NCI-H2029 treated with DMSO at 0.1 percent for 48 hours (cell line): ENCODE results near the gene IRF2BPL.
"Not testable (repeated sequence)": the region's sequence is repeated elsewhere in the genome, so short reads cannot be mapped to it uniquely, and the experiment has no call there.

Experiments used
- DNase-seq: peaks from one replicate; lab custom pipeline; 2025; lab: John Stamatoyannopoulos, UW

IRF2BPL gene

DNA sequence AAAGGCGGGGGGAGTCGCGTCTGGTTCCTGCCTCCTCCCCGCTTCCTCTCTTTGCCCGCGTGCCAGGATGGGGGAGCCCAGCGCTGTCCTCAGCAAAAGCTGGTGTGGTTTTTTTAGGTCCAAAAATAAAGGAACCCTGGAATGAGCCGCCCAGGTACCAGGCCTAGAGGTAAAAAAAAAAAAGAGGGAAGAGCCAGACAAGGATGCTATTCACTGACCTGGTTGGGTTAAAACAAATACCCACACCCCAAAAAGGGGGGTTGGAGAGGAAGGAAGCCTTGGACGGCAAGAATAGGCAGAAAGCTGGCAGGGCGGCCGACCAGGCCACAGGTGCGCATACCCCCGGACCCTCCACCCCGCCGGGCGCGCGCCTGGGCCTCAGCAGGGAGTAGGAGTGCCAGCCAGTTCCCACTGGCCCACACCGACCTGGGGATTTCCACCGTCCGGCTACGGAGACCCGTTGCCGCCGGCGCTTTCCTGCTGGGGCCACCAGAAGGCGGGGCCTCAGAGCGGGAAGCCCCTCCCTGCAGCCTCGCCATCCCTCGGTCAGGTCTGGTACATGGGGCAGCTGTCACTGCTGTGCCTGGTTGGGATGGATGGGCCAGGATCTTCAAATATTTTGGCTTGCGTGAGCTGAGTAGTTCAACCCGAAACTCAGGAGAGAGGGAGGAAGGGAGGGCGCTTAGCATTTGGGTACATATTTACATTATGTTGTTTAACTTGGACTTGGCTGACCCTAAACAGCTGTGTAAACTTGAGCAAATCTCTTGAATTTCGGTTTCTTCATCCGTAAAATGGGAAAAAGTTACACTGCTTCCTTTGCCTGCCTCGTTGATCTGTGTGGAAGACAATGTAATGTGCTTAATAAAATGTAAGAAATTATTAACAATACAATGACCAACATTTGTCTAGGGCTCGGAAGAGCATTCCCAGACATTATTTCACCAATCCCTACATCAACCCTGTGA, 5.4 kb upstream of the IRF2BPL start:
- peak; percentile 70 for DNase-seq

DNA sequence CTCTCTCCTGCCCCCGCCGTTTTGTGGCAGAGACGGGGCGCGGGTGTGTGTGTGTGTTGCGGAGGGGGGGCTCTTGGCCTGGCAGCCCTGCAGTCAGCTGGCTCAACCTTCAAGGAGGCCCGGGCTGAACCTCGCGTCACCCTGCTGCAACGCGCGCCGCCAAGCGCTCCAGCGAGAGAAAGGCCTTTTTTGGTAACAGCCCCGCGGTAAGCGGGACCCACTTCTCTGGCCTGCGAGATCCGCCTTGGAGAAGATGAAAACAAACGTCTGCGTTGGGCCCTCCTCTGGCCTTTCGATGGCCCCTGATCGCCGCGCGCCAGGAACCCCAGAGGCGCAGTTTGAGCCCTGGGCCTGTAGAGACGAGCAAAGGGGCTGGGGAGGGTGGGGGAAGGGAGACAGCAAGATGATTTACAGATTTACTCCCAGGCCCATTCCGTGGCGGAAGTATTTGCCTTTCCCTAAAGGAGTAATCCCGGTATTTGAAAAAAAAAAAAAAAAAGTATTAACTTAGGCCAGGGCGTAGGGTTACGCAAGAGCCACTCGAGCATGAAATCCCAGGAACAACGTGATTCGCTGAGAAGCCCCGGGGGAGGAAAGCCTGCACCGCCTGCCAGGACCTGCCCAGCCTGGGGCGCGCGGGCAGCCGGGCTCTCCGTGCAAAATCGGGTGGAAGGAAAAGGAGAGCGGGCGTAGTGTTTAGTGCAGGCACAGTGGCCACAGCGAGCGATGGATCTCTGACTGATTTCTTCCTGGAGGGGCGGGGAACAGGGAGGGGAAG, 4.5 kb upstream of the IRF2BPL start:
- peak; percentile 79 for DNase-seq

DNA sequence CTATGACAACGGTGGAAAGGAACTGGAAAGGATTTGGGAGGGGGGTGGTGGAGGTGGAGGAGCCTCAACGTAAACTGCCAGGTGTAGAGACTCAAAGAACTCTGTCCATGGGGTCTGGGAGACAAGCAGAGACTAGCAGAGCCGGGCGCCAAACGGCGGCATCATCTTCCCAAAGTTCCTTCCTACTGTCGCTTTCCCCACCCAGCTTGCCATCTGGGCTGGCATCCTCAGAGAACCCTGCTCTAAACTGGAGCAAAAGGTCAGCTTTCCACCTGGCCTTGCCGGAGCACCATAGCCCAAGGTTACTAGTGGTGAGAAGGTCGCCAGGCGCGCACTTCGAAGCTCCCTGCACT, 4.0 kb upstream of the IRF2BPL start:
- DNase-seq: no peak

- DNase-seq: no peak
Measured at GRCh38 chr14:77031759-77032490, 3.4 kb upstream of the IRF2BPL start.

- no peak for DNase-seq
Measured at GRCh38 chr14:77027538-77028383, 747 bp downstream of the IRF2BPL start.

GRCh38 chr14:77026930-77027537, 1.5 kb downstream of the IRF2BPL start:
- no peak for DNase-seq

DNA sequence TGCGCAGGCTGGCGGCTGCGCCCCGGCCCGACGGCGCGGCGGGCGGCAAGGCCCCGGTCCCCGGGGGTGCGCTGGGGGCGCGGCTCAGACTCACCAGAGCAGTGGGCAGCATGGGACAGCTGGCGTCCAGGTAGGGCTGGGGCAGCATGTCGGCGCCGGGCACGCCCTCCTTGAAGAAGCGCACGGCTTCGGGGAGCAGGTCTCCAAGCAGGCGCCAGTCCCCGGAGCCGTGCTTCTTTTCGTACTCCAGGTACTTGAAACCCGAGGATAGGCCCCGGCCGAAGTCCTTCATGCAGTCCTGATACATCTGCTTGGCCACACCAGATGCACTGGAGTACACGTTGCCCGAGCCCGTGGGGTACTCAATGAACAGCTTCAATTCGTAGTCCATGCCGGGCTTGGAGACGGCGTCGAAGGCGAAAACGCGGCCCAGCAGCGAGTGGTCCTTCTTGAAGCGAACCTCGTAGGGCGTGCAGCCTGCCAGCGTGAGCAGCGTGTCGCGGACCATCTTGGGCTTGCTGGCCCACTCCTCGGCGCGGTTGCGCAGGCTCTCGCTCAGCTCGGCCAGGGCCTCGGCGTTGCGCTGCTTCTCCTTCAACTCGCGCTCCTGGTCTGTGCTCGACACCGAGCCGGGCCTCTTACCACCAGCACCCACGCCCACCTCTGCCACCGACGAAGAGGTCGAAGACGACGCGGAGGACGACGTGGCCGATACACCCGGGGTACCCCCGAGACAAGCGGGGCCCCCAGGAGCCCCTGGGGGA, 2.2 kb downstream of the IRF2BPL start:
- no peak for DNase-seq

DNA sequence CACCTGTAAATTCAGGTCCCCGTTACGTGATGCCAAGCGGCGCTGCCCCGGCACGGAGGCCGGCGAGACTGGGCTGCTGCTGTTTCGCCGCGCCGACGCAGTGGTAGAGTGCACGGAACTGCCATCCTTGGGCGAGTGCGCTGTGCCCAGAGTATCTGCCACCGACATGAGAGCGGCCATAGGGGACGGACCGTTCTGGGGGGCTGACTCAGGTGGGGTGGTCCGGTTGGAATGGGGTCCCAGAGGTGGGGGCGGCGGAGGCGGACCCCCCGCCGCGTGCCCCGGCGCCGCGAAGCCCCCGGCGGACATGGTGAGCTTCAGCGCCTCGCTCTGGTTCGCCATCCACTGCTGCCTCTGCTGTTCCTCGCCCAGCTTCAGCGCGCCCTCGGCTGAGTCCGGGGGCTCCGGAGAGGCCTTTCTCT, 2.8 kb downstream of the IRF2BPL start:
- DNase-seq: no peak

GRCh38 chr14:77024171-77024691, 4.3 kb downstream of the IRF2BPL start:
- DNase-seq: no peak

DNA sequence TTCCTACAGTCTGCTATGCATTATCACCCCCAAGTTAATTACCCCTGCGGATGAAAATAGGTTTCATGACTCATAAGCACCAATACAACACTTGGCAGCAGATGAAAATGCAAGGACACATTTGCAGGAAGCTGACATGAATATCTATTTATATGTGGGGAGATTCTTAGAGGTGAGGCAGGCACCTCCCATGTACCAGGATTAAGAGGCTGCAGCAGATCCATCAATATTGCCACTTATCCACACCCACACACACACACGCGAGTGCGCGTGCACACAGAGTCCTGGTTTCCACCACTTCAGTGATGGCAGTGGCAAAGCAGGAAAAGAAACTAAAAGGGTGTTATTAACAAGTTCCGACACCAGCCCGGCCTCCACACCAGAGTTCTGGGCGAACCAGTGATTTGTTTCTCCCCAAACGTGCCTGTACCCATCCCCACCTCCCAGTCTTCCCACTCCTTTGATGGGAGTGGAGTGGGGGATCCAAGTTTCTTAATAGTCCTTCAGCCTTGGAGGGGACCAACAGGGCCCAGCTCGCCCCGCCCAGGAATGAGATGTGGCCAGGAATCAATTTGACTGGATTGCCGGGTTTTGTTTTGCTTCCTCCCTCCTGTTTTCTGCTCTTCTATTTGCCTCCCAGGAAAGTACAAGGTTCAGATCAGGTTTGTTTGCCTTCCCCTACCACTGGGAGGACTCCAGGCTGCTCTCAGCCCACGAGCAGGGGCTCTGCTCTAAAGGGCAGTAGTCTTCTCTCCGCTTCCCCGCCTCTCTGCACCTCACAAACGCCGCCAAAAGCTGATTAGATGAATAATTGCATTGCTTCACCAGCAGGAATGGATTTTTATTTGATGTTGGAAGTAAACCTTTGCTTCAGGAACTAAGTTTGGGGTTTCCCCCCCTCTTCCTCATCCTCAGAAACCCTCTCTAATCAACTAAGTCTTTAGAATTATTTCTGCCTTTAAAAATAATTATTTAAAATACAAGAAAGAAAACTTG, 5.2 kb downstream of the IRF2BPL start:
- no peak for DNase-seq

DNA sequence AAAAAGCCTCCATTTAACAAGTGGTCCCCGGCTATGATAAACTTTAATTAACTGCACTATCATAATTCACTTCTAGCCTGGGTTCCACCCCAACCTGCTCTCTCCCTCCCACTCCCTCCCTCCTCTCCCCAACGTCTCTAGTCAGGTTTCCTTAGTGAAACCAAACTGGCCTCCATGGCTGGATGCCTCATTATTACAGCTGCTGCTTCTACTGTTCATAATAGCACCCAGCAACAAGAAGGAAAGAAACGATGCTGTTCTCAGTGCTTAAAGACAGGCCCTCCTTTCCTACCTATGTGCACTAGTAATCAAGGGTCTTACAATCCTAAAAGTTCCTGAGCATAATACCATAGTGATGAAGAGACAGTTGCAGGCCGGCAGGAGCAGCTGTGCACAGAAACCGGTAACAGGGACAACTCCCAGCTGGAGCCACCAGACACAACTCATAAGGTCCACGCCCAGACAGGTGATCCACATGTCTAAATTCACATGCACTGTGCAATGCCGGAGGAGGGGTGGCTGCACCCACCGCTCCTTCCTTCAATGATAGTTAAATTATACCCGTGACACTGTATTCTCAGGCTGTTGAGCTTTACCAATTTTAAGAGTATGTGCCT, 6.2 kb downstream of the IRF2BPL start:
- DNase-seq: no peak

DNA sequence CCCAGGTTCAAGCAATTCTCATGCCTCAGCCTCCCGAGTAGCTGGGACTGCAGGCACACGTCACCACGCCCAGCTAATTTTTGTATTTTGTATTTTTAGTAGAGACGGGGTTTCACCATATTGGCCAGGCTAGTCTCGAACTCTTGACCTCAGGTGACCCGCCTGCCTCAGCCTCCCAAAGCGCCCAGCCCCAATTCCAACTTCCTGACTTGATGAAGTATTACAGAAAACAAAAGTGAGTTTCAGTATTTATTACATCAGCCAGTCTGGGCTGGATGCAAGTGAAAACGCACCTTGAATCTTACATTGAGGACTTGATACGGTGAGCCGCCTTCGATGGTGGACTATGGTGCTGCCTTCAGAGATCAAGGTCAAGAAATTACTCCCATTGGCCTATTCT, 7.1 kb downstream of the IRF2BPL start:
- not testable (repeated sequence) for DNase-seq

- DNase-seq: no peak
Measured at GRCh38 chr14:77018785-77019184, 9.7 kb downstream of the IRF2BPL start.

GRCh38 chr14:77017666-77018065, 10.8 kb downstream of the IRF2BPL start:
- no peak for DNase-seq

GRCh38 chr14:77014734-77015133, 13.8 kb downstream of the IRF2BPL start:
- no peak for DNase-seq

- no peak for DNase-seq
Measured at GRCh38 chr14:77014004-77014604, 14.4 kb downstream of the IRF2BPL start.

- no peak for DNase-seq
Measured at GRCh38 chr14:77012193-77012765, 16.2 kb downstream of the IRF2BPL start.
